HG02884 (cell line): Measurements from ENCODE around the gene RND3.

Source experiments
- ATAC-seq: cut with Tn5 transposase; IDR thresholded peaks from one replicate; pipeline ENCODE4 v1.9.1; 2021; ENCODE audit warnings: mild to moderate bottlenecking, moderate library complexity; ENCODE audit not compliant: unreplicated experiment

RND3 gene

GRCh38 chr2:150476809-150477302 lies 10.6 kb downstream of the RND3 start:
- ATAC-seq: no peak

GRCh38 chr2:150476286-150476685 lies 11.2 kb downstream of the RND3 start:
- no peak for ATAC-seq

- no peak for ATAC-seq
Observed at GRCh38 chr2:150475479-150476250, 11.8 kb downstream of the RND3 start.

- no peak for ATAC-seq
Observed at GRCh38 chr2:150474326-150475074, 13.0 kb downstream of the RND3 start.

- ATAC-seq: no peak
Observed at GRCh38 chr2:150473767-150474166, 13.7 kb downstream of the RND3 start.

- ATAC-seq: no peak
Observed at GRCh38 chr2:150472511-150472899, 15.0 kb downstream of the RND3 start.

- no peak for ATAC-seq
Observed at GRCh38 chr2:150471813-150472510, 15.5 kb downstream of the RND3 start.

GRCh38 chr2:150470435-150470834 lies 17.0 kb downstream of the RND3 start:
- ATAC-seq: no peak

- ATAC-seq: no peak
Observed at GRCh38 chr2:150469706-150470274, 17.7 kb downstream of the RND3 start.

- no peak for ATAC-seq
Observed at GRCh38 chr2:150468350-150468960, 19.0 kb downstream of the RND3 start.

- ATAC-seq: no peak
Observed at GRCh38 chr2:150467621-150467963, 19.9 kb downstream of the RND3 start.

GRCh38 chr2:150466741-150467620 lies 20.5 kb downstream of the RND3 start:
- no peak for ATAC-seq

- ATAC-seq: no peak
Observed at GRCh38 chr2:150465703-150466569, 21.5 kb downstream of the RND3 start.

GRCh38 chr2:150464986-150465385 lies 22.5 kb downstream of the RND3 start:
- ATAC-seq: no peak

GRCh38 chr2:150464270-150464669 lies 23.2 kb downstream of the RND3 start:
- ATAC-seq: no peak

- ATAC-seq: no peak
Observed at GRCh38 chr2:150462770-150463169, 24.7 kb downstream of the RND3 start.

- no peak for ATAC-seq
Observed at GRCh38 chr2:150459281-150459680, 28.2 kb downstream of the RND3 start.

GRCh38 chr2:150450765-150451164 lies 36.7 kb downstream of the RND3 start:
- no peak for ATAC-seq

- ATAC-seq: no peak
Observed at GRCh38 chr2:150449856-150450255, 37.6 kb downstream of the RND3 start.
